Loucy (cell line): Measurements from ENCODE around the gene PREX1.

Source experiments
- CTCF ChIP-seq: fragments of 200-600 bp; sonication (generic); conservative IDR thresholded peaks from 2 replicates; pipeline ENCODE4 v1.5.1; 2014; ENCODE audit warnings: mild to moderate bottlenecking, antibody characterized with exemption, low read length
- EZH2phosphoT487 ChIP-seq: fragments of 200-600 bp; IDR thresholded peaks from 2 replicates; pipeline ENCODE4 v1.6.1; 2018; ENCODE audit warnings: antibody characterized with exemption, mild to moderate bottlenecking, moderate library complexity, borderline replicate concordance

DNA sequence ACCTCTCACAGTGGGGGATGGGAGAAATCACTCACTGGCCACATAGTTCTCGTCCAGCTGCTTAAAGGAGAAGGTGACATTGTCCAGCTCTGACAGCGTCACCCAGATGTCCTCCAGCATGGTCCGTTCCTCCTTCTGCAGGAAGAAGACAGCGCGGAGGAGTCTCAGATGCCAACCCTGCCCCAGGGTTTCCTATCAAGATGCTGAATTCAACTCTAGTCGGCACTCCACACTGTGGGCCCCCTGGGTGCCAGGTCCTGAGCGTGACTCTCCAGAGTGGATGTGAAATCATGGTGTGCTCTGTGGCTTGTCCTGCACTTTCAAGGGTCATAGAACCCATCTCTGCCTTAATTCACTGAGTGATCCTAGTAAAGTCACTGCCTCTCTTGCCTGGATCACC lies 193.2 kb downstream of the PREX1 start:
- TF ChIP-seq CTCF (no peak), EZH2phosphoT487 (no peak)
